Right lobe of liver (tissue), 6 donors: Measurements from ENCODE around the gene AGRN. TPM values are rescaled to one million over a fixed set of nuclear protein-coding genes. Genes with fewer than 3 reads are reported as not detected.

Experiments
- ATAC-seq, 4 donors: fragments of 200-7000 bp; cut with Tn5 transposase; one replicate each; pipeline ENCODE4 v1.9.1; 2020; ENCODE audit warnings: mild to moderate bottlenecking in 4 of 4, moderate library complexity in 4 of 4
- DNase-seq, 3 donors: peaks; one replicate each; pipeline ENCODE4 v3.0.0-alpha.2; 2020
- H3K27ac ChIP-seq, 3 donors: fragments of 200-600 bp; one replicate each; pipeline ENCODE4 v1.8.0; 2022
- H3K27me3 ChIP-seq, 2 donors: fragments of 200-600 bp; one replicate each; pipeline ENCODE4 v1.8.0; 2022
- H3K36me3 ChIP-seq, 4 donors: fragments of 200-600 bp; sonication (generic) in 1 of 4; one replicate each; pipeline versions ENCODE4 v1.5.1 to v1.8.0; 2017 to 2022; ENCODE audit warnings: control low read depth in 1 of 4
- H3K4me1 ChIP-seq, 4 donors: fragments of 200-600 bp; sonication (generic) in 1 of 4; one replicate each; pipeline versions ENCODE4 v1.5.1 to v1.8.0; 2017 to 2022; ENCODE audit warnings: control low read depth in 1 of 4
- H3K4me3 ChIP-seq, 3 donors: fragments of 200-600 bp; one replicate each; pipeline ENCODE4 v1.8.0; 2022
- H3K9me3 ChIP-seq, 4 donors: fragments of 200-600 bp; sonication (generic) in 1 of 4; one replicate each; pipeline versions ENCODE4 v1.5.1 to v1.8.0; 2017 to 2022; ENCODE audit warnings: control low read depth in 1 of 4
- CTCF ChIP-seq, 4 donors: fragments of 200-600 bp in 3 of 4; fragments of 450-650 bp in 1 of 4; IDR thresholded peaks; one replicate each; pipeline versions ENCODE4 v1.5.1 to v1.8.0; 2016 to 2022; ENCODE audit warnings: antibody characterized with exemption in 4 of 4, mild to moderate bottlenecking in 2 of 4
- POLR2A ChIP-seq: fragments of 450-650 bp; IDR thresholded peaks from one replicate; pipeline ENCODE4 v1.6.1; 2017; ENCODE audit warnings: antibody characterized with exemption, mild to moderate bottlenecking
- WGBS: methylation state at CpG from one replicate; pipeline ENCODE4 v1.1.6; 2018; ENCODE audit warnings: low coverage, low lambda C conversion rate; ENCODE audit not compliant: insufficient coverage; ENCODE audit errors: missing lambda C conversion rate; 5-methylcytosine and 5-hydroxymethylcytosine counted together
- intact Hi-C, 2 donors: fragments of 100-400 bp; cut with DNase I; formaldehyde crosslinking; loops; one replicate each; pipeline versions ENCODE4 v1.11.2 to v1.14.1; 2022
- total RNA-seq, 6 experiments: library from RNA; depleted of rRNA in 2 of 6; stranded (reverse); fragments of >200 nt in 2 of 6; fragmentation: NEBNext Ultra II Directional in 3 of 6; extraction: Animal tissue kit (Norgen Biotek cat#: 25700) in 3 of 6; gene quantifications; one replicate each; pipeline versions ENCODE4 v1.1.0 to v1.2.4, GENCODE V29; 2016 to 2023
- donor health status: DM: no; HTN: yes; CAD: no.
- donor health status: DM: no; HTN: no; CAD: no.
- donor health status: DM: no; HTN: no; CAD: no.
- donor health status: DM: no; HTN: yes; CAD: no.
- donor health status: DM: no; HTN: yes; CAD: no.

The AGRN gene
- total RNA-seq, 6 experiments from 2014 or later: 14.2 to 44.5 (median 35.2) TPM

- no peaks in the 10 kb centered on the region for H3K27me3 ChIP-seq
- H3K4me3 ChIP-seq: no peak overlapping the region
- H3K4me1 ChIP-seq: peaks cover 0 to 10% (median 5%) of the 10 kb centered on the region in 4 donors
- no CpG with 5 or more reads among the region's 60 CpGs for WGBS
- no peaks in the 10 kb centered on the region for H3K9me3 ChIP-seq
- intact Hi-C loops: no loop called here
- no peaks in the 10 kb centered on the region for H3K36me3 ChIP-seq
- ATAC-seq (no peak), DNase-seq (no peak)
- H3K27ac ChIP-seq: no peak overlapping the region
- no peak for TF ChIP-seq CTCF (IDR thresholded peaks at IDR 0.05)
- TF ChIP-seq POLR2A: no peak
These were observed 21.2 kb downstream of the AGRN start for GRCh38 chr1:1041092-1041523.

- no peaks in the 10 kb centered on the region for H3K36me3 ChIP-seq
- 92% methylated on average over 5 of the region's 25 CpGs for WGBS
- no peak overlapping the region for H3K27ac ChIP-seq
- TF ChIP-seq POLR2A: no peak
- no peak for TF ChIP-seq CTCF (IDR thresholded peaks at IDR 0.05)
- no peaks in the 10 kb centered on the region for H3K27me3 ChIP-seq
- intact Hi-C loops: no loop called here
- no peak overlapping the region for H3K4me3 ChIP-seq
- ATAC-seq (no peak), DNase-seq (no peak)
- no peaks in the 10 kb centered on the region for H3K9me3 ChIP-seq
- peaks cover 0 to 10% (median 5%) of the 10 kb centered on the region in 4 donors for H3K4me1 ChIP-seq
These were observed 22.0 kb downstream of the AGRN start for GRCh38 chr1:1041873-1042272.

- Histone ChIP-seq H3K36me3 (peaks cover 0 to 2% (median 0%) of the 10 kb centered on the region in 4 donors), H3K27me3 (no peaks in the 10 kb centered on the region), H3K9me3 (no peaks in the 10 kb centered on the region), H3K4me1 (peaks cover 0 to 10% (median 5%) of the 10 kb centered on the region in 4 donors), H3K4me3 (no peak overlapping the region), H3K27ac (no peak overlapping the region)
- intact Hi-C loops: no loop called here
- ATAC-seq: no peak
- WGBS: no CpG with 5 or more reads among the region's 10 CpGs
- DNase-seq: no peak
- TF ChIP-seq POLR2A (no peak), CTCF (IDR thresholded peaks at IDR 0.05) (no peak)
These were observed 22.9 kb downstream of the AGRN start for GRCh38 chr1:1042835-1043234.

GRCh38 chr1:1043411-1043810 is 23.5 kb downstream of the AGRN start:
- no CpG with 5 or more reads among the region's 27 CpGs for WGBS
- H3K36me3 ChIP-seq: peaks cover 0 to 2% (median 0%) of the 10 kb centered on the region in 4 donors

More at GRCh38 chr1:1043411-1043810, 23.5 kb downstream of the AGRN start:
- TF ChIP-seq POLR2A (no peak), CTCF (IDR thresholded peaks at IDR 0.05) (no peak)
- intact Hi-C loops: no loop called here
- H3K9me3 ChIP-seq: no peaks in the 10 kb centered on the region
- DNase-seq: no peak
- no peak for ATAC-seq
- no peak overlapping the region for H3K27ac ChIP-seq
- no peaks in the 10 kb centered on the region for H3K27me3 ChIP-seq
- H3K4me1 ChIP-seq: peaks cover 0 to 10% (median 5%) of the 10 kb centered on the region in 4 donors
- H3K4me3 ChIP-seq: no peak overlapping the region
